Activated gamma-delta T cell treated with anti-CD3 and anti-CD28 coated beads, Interleukin-2, amount 50 U/mL, for 16 hours (primary cell): Measurements from ENCODE around the gene TPTE2.
"Not testable (repeated sequence)": the region's sequence is repeated elsewhere in the genome, so short reads cannot be mapped to it uniquely, and the experiment has no call there.

ENCODE experiments used
- DNase-seq: peaks from one replicate; pipeline ENCODE4 v3.0.0-alpha.2; 2020; ENCODE audit warnings: low read depth

TPTE2 gene

GRCh38 chr13:19567820-19568534, 6.6 kb upstream of the TPTE2 start:
- DNase-seq = no peak

- DNase-seq = no peak
These were observed 253 bp upstream of the TPTE2 start for GRCh38 chr13:19561585-19561984.

GRCh38 chr13:19560672-19561071, 660 bp downstream of the TPTE2 start:
- not testable (repeated sequence) for DNase-seq

- DNase-seq = not testable (repeated sequence)
These were observed 1.6 kb downstream of the TPTE2 start for GRCh38 chr13:19559739-19560138.

GRCh38 chr13:19557287-19557686, 4.0 kb downstream of the TPTE2 start:
- not testable (repeated sequence) for DNase-seq

- DNase-seq = not testable (repeated sequence)
These were observed 12.1 kb downstream of the TPTE2 start for GRCh38 chr13:19549245-19549644.

- not testable (repeated sequence) for DNase-seq
These were observed 35.7 kb downstream of the TPTE2 start for GRCh38 chr13:19525634-19526033.

- no peak for DNase-seq
These were observed 42.3 kb downstream of the TPTE2 start for GRCh38 chr13:19519049-19519448.

- not testable (repeated sequence) for DNase-seq
These were observed 53.7 kb downstream of the TPTE2 start for GRCh38 chr13:19507623-19508022.

- DNase-seq = not testable (repeated sequence)
These were observed 101.2 kb downstream of the TPTE2 start for GRCh38 chr13:19460126-19460525.

GRCh38 chr13:19439056-19439686, 122.2 kb downstream of the TPTE2 start:
- not testable (repeated sequence) for DNase-seq

- DNase-seq = not testable (repeated sequence)
These were observed 123.6 kb downstream of the TPTE2 start for GRCh38 chr13:19437780-19438179.

- not testable (repeated sequence) for DNase-seq
These were observed 139.1 kb downstream of the TPTE2 start for GRCh38 chr13:19422236-19422635.

- DNase-seq = not testable (repeated sequence)
These were observed 148.8 kb downstream of the TPTE2 start for GRCh38 chr13:19412494-19412893.

- not testable (repeated sequence) for DNase-seq
These were observed 178.4 kb downstream of the TPTE2 start for GRCh38 chr13:19382746-19383511.

GRCh38 chr13:19382111-19382510, 179.2 kb downstream of the TPTE2 start:
- no peak for DNase-seq
